ENCODE data around the gene SSUH2. TPM values are rescaled to one million over a fixed set of nuclear protein-coding genes. Genes with fewer than 3 reads are reported as not detected.
"Not testable (repeated sequence)": the region's sequence is repeated elsewhere in the genome, so short reads cannot be mapped to it uniquely, and the experiment has no call there.

Gene SSUH2
- total RNA-seq, 1 donor from 2014 or later: 1.1 TPM

DNA sequence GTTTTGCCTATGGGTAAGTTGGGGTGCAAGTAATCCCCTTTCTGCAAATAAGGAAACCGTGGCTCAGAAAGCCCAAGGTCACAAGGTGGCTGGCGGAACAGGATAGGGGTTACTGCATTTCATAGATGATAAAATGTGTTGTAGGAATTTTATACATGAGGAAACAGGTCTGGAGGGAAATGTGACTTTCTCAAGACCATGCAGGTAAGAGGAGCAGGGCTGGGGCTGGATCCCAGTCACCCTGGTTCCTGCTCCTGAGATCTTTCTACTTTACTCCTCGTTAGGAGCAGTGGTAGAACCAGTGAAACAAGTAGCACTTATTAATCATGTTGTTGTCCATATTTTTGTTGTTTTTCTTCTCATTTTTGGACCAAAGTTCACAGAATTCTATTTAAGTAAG is 63.2 kb downstream of the SSUH2 start:
- Histone ChIP-seq H3K4me3 (no peak overlapping the region), H3K9me3 (replicated peaks) (no peaks in the 10 kb centered on the region), H3K27me3 (ENCODE audit: low read depth) (no peaks in the 10 kb centered on the region), H3K4me1 (no peaks in the 10 kb centered on the region), H3K27ac (replicated peaks) (no peak overlapping the region), H3K36me3 (peaks cover 4% of the 10 kb centered on the region)
- TF ChIP-seq, protein P1, sequence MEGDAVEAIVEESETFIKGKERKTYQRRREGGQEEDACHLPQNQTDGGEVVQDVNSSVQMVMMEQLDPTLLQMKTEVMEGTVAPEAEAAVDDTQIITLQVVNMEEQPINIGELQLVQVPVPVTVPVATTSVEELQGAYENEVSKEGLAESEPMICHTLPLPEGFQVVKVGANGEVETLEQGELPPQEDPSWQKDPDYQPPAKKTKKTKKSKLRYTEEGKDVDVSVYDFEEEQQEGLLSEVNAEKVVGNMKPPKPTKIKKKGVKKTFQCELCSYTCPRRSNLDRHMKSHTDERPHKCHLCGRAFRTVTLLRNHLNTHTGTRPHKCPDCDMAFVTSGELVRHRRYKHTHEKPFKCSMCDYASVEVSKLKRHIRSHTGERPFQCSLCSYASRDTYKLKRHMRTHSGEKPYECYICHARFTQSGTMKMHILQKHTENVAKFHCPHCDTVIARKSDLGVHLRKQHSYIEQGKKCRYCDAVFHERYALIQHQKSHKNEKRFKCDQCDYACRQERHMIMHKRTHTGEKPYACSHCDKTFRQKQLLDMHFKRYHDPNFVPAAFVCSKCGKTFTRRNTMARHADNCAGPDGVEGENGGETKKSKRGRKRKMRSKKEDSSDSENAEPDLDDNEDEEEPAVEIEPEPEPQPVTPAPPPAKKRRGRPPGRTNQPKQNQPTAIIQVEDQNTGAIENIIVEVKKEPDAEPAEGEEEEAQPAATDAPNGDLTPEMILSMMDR (IDR thresholded peaks at IDR 0.05; ENCODE audit: borderline replicate concordance): no peak
- no peak for DNase-seq
- intact Hi-C loops (cut with micrococcal nuclease): no loop called here

DNA sequence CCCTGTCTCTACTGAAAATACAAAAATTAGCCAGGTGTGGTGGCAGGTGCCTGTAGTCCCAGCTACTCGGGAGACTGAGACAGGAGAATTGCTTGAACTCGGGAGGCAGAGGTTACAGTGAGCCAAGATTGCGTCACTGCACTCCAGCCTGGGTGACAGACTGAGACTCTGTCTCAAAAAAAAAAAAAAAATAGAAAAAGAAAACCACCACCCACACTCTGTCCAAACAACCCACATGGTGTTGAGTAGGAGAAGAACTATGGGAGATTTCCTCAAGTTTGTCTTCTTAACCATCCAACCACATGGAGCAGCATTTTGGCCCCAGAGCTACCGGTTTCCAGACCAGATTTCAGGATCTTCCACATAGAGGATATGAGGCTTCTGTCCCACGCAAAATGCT is 64.2 kb downstream of the SSUH2 start:
- DNase-seq; H3K27me3 ChIP-seq (ENCODE audit: low read depth); H3K27ac ChIP-seq (replicated peaks); H3K4me1 ChIP-seq; H3K9me3 ChIP-seq (replicated peaks); H3K4me3 ChIP-seq; intact Hi-C loops (cut with micrococcal nuclease): not testable (repeated sequence)
- peaks cover 10% of the 10 kb centered on the region for H3K36me3 ChIP-seq

- TF ChIP-seq, protein P1 (IDR thresholded peaks at IDR 0.05; ENCODE audit: borderline replicate concordance): no peak
- Histone ChIP-seq H3K4me3 (no peak overlapping the region), H3K4me1 (peaks cover 7% of the 10 kb centered on the region), H3K9me3 (replicated peaks) (no peaks in the 10 kb centered on the region), H3K36me3 (peaks cover 15% of the 10 kb centered on the region), H3K27ac (replicated peaks) (no peak overlapping the region), H3K27me3 (ENCODE audit: low read depth) (no peaks in the 10 kb centered on the region)
- no peak for DNase-seq
- intact Hi-C loops (cut with micrococcal nuclease): no loop called here
Observed at GRCh38 chr3:8579943-8580342, 64.7 kb downstream of the SSUH2 start.

- no peak overlapping the region for H3K27ac ChIP-seq (replicated peaks)
- intact Hi-C loops (cut with micrococcal nuclease): no loop called here
- H3K4me3 ChIP-seq: no peak overlapping the region
- H3K9me3 ChIP-seq (replicated peaks): no peaks in the 10 kb centered on the region
- no peaks in the 10 kb centered on the region for H3K27me3 ChIP-seq (ENCODE audit: low read depth)
- peaks cover 16% of the 10 kb centered on the region for H3K4me1 ChIP-seq
- DNase-seq: no peak
- TF ChIP-seq, protein P1 (IDR thresholded peaks at IDR 0.05; ENCODE audit: borderline replicate concordance): no peak
- peaks cover 17% of the 10 kb centered on the region for H3K36me3 ChIP-seq
Observed at GRCh38 chr3:8579096-8579495, 65.5 kb downstream of the SSUH2 start.

GRCh38 chr3:8578282-8578681 is 66.3 kb downstream of the SSUH2 start:
- peaks cover 24% of the 10 kb centered on the region for H3K4me1 ChIP-seq
- TF ChIP-seq, protein P1 (IDR thresholded peaks at IDR 0.05; ENCODE audit: borderline replicate concordance): no peak
- DNase-seq: no peak
- H3K9me3 ChIP-seq (replicated peaks): no peaks in the 10 kb centered on the region
- H3K4me3 ChIP-seq: no peak overlapping the region
- no peaks in the 10 kb centered on the region for H3K27me3 ChIP-seq (ENCODE audit: low read depth)
- no peak overlapping the region for H3K27ac ChIP-seq (replicated peaks)
- peaks cover 17% of the 10 kb centered on the region for H3K36me3 ChIP-seq
- intact Hi-C loops (cut with micrococcal nuclease): no loop called here

DNA sequence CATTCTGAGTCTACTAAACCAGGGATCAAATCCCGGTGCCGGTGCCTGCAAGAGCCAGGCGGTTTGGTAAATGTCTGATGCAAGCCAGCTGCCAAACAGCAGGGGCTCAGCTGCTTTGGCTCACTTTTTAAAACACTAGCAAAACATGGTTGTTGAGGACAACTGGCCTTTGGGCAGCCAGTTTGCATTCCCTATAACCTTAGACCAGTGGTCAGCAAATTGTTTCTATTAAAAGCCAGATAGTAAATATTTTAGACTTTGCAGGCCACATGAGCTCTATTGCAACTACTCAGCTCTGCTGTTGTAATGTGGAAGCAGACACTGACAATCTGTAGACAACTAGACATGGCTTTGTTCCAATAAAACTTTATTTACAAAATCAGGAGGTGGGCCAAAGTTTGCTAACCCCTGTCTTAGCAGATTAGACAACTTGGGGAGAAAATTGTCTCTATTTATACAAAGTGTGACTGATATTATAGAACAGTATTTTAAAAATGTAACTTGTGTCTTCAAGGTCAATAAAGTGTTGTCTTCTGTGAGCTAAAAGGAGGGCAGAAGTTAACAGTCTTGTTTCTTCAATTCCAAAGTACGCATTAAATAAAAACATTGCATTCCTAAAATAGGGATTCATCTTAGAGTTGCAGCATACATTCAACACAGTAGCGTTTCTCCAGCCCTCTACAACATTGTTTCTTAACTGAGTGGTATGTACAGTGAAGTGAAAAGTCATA is 67.6 kb downstream of the SSUH2 start:
- H3K9me3 ChIP-seq (replicated peaks): no peaks in the 10 kb centered on the region
- no peak overlapping the region for H3K27ac ChIP-seq (replicated peaks)
- intact Hi-C loops (cut with micrococcal nuclease): no loop called here
- no peaks in the 10 kb centered on the region for H3K27me3 ChIP-seq (ENCODE audit: low read depth)
- TF ChIP-seq, protein P1 (IDR thresholded peaks at IDR 0.05; ENCODE audit: borderline replicate concordance): no peak
- peaks cover 34% of the 10 kb centered on the region for H3K4me1 ChIP-seq
- no peak for DNase-seq
- no peak overlapping the region for H3K4me3 ChIP-seq
- peaks cover 18% of the 10 kb centered on the region for H3K36me3 ChIP-seq

All from left ventricle myocardium inferior (tissue), 1 donor.